ENCODE measurements around the gene PLEKHG5.
A peak's percentile ranks its signal among the peaks of the same experiment; 100 is the strongest.
"Not testable (repeated sequence)": the region's sequence is repeated elsewhere in the genome, so short reads cannot be mapped to it uniquely, and the experiment has no call there.

PLEKHG5 gene

GRCh38 chr1:6445062-6445763, 46.3 kb downstream of the PLEKHG5 start:
- no peak for DNase-seq (ENCODE audit: low spot score)

GRCh38 chr1:6444377-6444776, 47.1 kb downstream of the PLEKHG5 start:
- no peak for DNase-seq (ENCODE audit: low spot score)

- no peak for DNase-seq (ENCODE audit: low spot score)
These were observed 47.9 kb downstream of the PLEKHG5 start for GRCh38 chr1:6443339-6444115.

GRCh38 chr1:6441586-6441985, 49.9 kb downstream of the PLEKHG5 start:
- no peak for DNase-seq (ENCODE audit: low spot score)

- DNase-seq (ENCODE audit: low spot score) = no peak
These were observed 51.0 kb downstream of the PLEKHG5 start for GRCh38 chr1:6440198-6441126.

- peak; percentile 34 for DNase-seq (ENCODE audit: low spot score)
These were observed 53.4 kb downstream of the PLEKHG5 start for GRCh38 chr1:6438047-6438525.

- DNase-seq (ENCODE audit: low spot score) = peak; percentile 72
These were observed 54.3 kb downstream of the PLEKHG5 start for GRCh38 chr1:6437012-6437700.

GRCh38 chr1:6436277-6436676, 55.2 kb downstream of the PLEKHG5 start:
- not testable (repeated sequence) for DNase-seq (ENCODE audit: low spot score)

GRCh38 chr1:6435547-6435946, 55.9 kb downstream of the PLEKHG5 start:
- DNase-seq (ENCODE audit: low spot score) = no peak

- DNase-seq (ENCODE audit: low spot score) = no peak
These were observed 56.3 kb downstream of the PLEKHG5 start for GRCh38 chr1:6435129-6435528.

- DNase-seq (ENCODE audit: low spot score) = no peak
These were observed 57.3 kb downstream of the PLEKHG5 start for GRCh38 chr1:6434186-6434585.

- not testable (repeated sequence) for DNase-seq (ENCODE audit: low spot score)
These were observed 59.6 kb downstream of the PLEKHG5 start for GRCh38 chr1:6431645-6432579.

- not testable (repeated sequence) for DNase-seq (ENCODE audit: low spot score)
These were observed 61.6 kb downstream of the PLEKHG5 start for GRCh38 chr1:6429660-6430411.

GRCh38 chr1:6428453-6428852, 63.0 kb downstream of the PLEKHG5 start:
- not testable (repeated sequence) for DNase-seq (ENCODE audit: low spot score)

- DNase-seq (ENCODE audit: low spot score) = no peak
These were observed 63.8 kb downstream of the PLEKHG5 start for GRCh38 chr1:6427441-6428390.

GRCh38 chr1:6426972-6427350, 64.5 kb downstream of the PLEKHG5 start:
- no peak for DNase-seq (ENCODE audit: low spot score)

GRCh38 chr1:6426277-6426971, 65.0 kb downstream of the PLEKHG5 start:
- no peak for DNase-seq (ENCODE audit: low spot score)

GRCh38 chr1:6425658-6426057, 65.8 kb downstream of the PLEKHG5 start:
- no peak for DNase-seq (ENCODE audit: low spot score)
